ENCODE results near the gene OPN3. TPM values are rescaled to one million over a fixed set of nuclear protein-coding genes. Genes with fewer than 3 reads are reported as not detected.

Gene OPN3
- total and polyA plus RNA-seq, 4 donors, result 11.3 to 19.1 (median 15.5) TPM

- Histone ChIP-seq H3K27ac (ENCODE audit: low read depth in 1 of 2, low read length in 2 of 2) (no peak overlapping the region), H3K27me3 (ENCODE audit: control insufficient read depth in 4 of 4, insufficient read depth in 4 of 4, low read length in 3 of 4) (no peaks in the 10 kb centered on the region), H3K4me3 (ENCODE audit: low read depth in 1 of 3, low read length in 3 of 3) (no peak overlapping the region), H3K9me3 (ENCODE audit: control insufficient read depth in 4 of 4, low read length in 3 of 4) (no peaks in the 10 kb centered on the region), H3K36me3 (ENCODE audit: control insufficient read depth in 4 of 4, insufficient read depth in 3 of 4, low read depth in 1 of 4, low read length in 3 of 4) (no peaks in the 10 kb centered on the region), H3K4me1 (ENCODE audit: control insufficient read depth in 4 of 4, insufficient read depth in 4 of 4, low read length in 3 of 4) (peaks cover 0 to 10% (median 5%) of the 10 kb centered on the region in 4 donors), H3K9ac (ENCODE audit: low read depth in 1 of 2, low read length in 2 of 2) (no peak overlapping the region)
- 97% methylated on average over 2 of the region's 2 CpGs for WGBS
- DNase-seq (ENCODE audit: low spot score), result no peak
- TF ChIP-seq, protein P1, sequence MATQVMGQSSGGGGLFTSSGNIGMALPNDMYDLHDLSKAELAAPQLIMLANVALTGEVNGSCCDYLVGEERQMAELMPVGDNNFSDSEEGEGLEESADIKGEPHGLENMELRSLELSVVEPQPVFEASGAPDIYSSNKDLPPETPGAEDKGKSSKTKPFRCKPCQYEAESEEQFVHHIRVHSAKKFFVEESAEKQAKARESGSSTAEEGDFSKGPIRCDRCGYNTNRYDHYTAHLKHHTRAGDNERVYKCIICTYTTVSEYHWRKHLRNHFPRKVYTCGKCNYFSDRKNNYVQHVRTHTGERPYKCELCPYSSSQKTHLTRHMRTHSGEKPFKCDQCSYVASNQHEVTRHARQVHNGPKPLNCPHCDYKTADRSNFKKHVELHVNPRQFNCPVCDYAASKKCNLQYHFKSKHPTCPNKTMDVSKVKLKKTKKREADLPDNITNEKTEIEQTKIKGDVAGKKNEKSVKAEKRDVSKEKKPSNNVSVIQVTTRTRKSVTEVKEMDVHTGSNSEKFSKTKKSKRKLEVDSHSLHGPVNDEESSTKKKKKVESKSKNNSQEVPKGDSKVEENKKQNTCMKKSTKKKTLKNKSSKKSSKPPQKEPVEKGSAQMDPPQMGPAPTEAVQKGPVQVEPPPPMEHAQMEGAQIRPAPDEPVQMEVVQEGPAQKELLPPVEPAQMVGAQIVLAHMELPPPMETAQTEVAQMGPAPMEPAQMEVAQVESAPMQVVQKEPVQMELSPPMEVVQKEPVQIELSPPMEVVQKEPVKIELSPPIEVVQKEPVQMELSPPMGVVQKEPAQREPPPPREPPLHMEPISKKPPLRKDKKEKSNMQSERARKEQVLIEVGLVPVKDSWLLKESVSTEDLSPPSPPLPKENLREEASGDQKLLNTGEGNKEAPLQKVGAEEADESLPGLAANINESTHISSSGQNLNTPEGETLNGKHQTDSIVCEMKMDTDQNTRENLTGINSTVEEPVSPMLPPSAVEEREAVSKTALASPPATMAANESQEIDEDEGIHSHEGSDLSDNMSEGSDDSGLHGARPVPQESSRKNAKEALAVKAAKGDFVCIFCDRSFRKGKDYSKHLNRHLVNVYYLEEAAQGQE (IDR thresholded peaks at IDR 0.05), result no peak
- no peak for TF ChIP-seq ATF3 (IDR thresholded peaks at IDR 0.05)
- no peak for TF ChIP-seq HNF4A (conservative IDR thresholded peaks at IDR 0.05)
- no peak for TF ChIP-seq CTCF (IDR thresholded peaks at IDR 0.05; ENCODE audit: low read depth, low read length, missing input control)
- TF ChIP-seq NR2F2 (IDR thresholded peaks at IDR 0.05), result no peak
- no peak for TF ChIP-seq RXRA (IDR thresholded peaks at IDR 0.05)
- no peak for TF ChIP-seq RAD21 (IDR thresholded peaks at IDR 0.05)
- no peak for TF ChIP-seq EGR1 (IDR thresholded peaks at IDR 0.05; ENCODE audit: low read depth in 2 of 2)
- TF ChIP-seq YY1 (IDR thresholded peaks at IDR 0.05), result no peak
- TF ChIP-seq JUND (IDR thresholded peaks at IDR 0.05), result no peak
- TF ChIP-seq ZBTB33 (IDR thresholded peaks at IDR 0.05), result no peak
- no peak for TF ChIP-seq HNF4G (IDR thresholded peaks at IDR 0.05)
- TF ChIP-seq GABPA (IDR thresholded peaks at IDR 0.05 in 1 of 2, conservative IDR thresholded peaks at IDR 0.05 in 1 of 2), result no peak
- TF ChIP-seq FOXA1 (IDR thresholded peaks at IDR 0.05), result no peak
- TF ChIP-seq TAF1 (conservative IDR thresholded peaks at IDR 0.05), result no peak
- TF ChIP-seq SP1 (IDR thresholded peaks at IDR 0.05), result no peak
Measured at GRCh38 chr1:241644259-241644658, 4.1 kb upstream of the OPN3 start.

DNA sequence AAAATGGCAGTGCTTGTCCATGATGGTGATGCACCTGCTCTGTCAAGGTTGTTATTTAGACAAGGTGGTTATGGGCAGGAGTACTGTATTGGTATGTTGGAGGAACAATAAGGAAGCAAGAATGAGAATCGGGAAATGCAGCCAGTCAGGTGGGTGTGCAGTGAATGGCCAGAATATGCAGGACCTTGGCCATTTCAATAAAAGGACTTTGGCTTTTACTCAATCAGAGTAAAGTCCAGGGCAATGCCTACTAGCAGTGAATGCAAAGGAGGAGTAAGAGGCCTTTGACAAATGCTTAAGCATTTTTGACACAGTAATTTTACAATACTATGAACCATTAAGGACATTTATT lies 2.4 kb upstream of the OPN3 start:
- H3K36me3 ChIP-seq (ENCODE audit: control insufficient read depth in 4 of 4, insufficient read depth in 3 of 4, low read depth in 1 of 4, low read length in 3 of 4), result no peaks in the 10 kb centered on the region
- H3K4me3 ChIP-seq (ENCODE audit: low read depth in 1 of 3, low read length in 3 of 3), result no peak overlapping the region
- no peaks in the 10 kb centered on the region for H3K27me3 ChIP-seq (ENCODE audit: control insufficient read depth in 4 of 4, insufficient read depth in 4 of 4, low read length in 3 of 4)
- peak overlapping the region in 1 of 2 donors; percentile 36 for H3K27ac ChIP-seq (ENCODE audit: low read depth in 1 of 2, low read length in 2 of 2)
- H3K4me1 ChIP-seq (ENCODE audit: control insufficient read depth in 4 of 4, insufficient read depth in 4 of 4, low read length in 3 of 4), result peaks cover 4 to 24% (median 8%) of the 10 kb centered on the region in 4 donors
- WGBS, result 31% methylated on average over 1 of the region's 1 CpG
- no peak overlapping the region for H3K9ac ChIP-seq (ENCODE audit: low read depth in 1 of 2, low read length in 2 of 2)
- no peak for DNase-seq (ENCODE audit: low spot score)
- H3K9me3 ChIP-seq (ENCODE audit: control insufficient read depth in 4 of 4, low read length in 3 of 4), result no peaks in the 10 kb centered on the region
- TF ChIP-seq JUND (IDR thresholded peaks at IDR 0.05), result no peak
- no peak for TF ChIP-seq YY1 (IDR thresholded peaks at IDR 0.05)
- TF ChIP-seq, protein P1 (IDR thresholded peaks at IDR 0.05), result no peak
- TF ChIP-seq HNF4A (conservative IDR thresholded peaks at IDR 0.05), result peak; percentile 97 to 98
- TF ChIP-seq EGR1 (IDR thresholded peaks at IDR 0.05; ENCODE audit: low read depth in 2 of 2), result no peak
- no peak for TF ChIP-seq RAD21 (IDR thresholded peaks at IDR 0.05)
- TF ChIP-seq RXRA (IDR thresholded peaks at IDR 0.05), result peak; percentile 21 to 47
- TF ChIP-seq CTCF (IDR thresholded peaks at IDR 0.05; ENCODE audit: low read depth, low read length, missing input control), result no peak
- TF ChIP-seq FOXA2 (IDR thresholded peaks at IDR 0.05), result no peak
- TF ChIP-seq NR2F2 (IDR thresholded peaks at IDR 0.05), result no peak
- TF ChIP-seq TAF1 (conservative IDR thresholded peaks at IDR 0.05), result no peak
- TF ChIP-seq FOXA1 (IDR thresholded peaks at IDR 0.05), result no peak
- TF ChIP-seq SP1 (IDR thresholded peaks at IDR 0.05), result peak; percentile 66
- TF ChIP-seq, protein P2, sequence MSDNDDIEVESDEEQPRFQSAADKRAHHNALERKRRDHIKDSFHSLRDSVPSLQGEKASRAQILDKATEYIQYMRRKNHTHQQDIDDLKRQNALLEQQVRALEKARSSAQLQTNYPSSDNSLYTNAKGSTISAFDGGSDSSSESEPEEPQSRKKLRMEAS (IDR thresholded peaks at IDR 0.05), result no peak
- TF ChIP-seq HNF4G (IDR thresholded peaks at IDR 0.05), result peak; percentile 82
